ENCODE results near the gene GNRHR.

GNRHR gene

DNA sequence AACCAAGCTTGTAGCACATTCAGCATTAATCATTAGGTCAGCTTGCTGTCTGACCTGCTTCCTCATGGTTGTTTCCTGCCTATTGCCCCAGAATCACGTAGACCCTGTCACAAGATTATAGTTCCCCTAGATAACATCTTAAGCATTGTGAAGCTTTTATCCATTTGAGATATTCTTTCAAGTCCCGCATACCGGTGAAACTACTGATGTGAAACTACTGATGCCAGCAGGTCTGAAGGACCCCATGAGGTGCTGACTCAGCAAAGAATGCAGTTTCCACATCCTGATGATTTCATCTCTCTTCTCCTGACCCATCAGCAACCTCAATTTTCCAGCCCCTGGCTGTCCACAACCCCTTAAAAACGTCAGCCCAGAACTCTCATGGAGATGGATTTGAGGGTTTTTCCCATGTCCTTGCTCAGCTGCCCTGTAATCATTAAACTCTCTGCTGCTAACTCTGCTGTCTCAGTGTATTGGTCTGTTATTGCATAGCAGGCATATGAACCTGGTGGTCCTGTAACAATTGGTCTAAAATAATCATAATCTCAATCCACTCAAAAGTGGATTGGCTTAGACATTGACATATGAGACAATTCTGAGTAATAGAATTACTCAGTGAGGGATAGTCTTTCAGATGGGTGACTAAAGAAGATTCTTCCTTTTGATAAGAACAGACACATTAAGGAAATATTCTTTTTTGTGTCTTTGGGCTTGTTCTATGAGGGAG lies 26.9 kb downstream of the GNRHR start:
- H3K9ac ChIP-seq (ENCODE audit: insufficient read length, low read depth): no peak overlapping the region
- DNase-seq (ENCODE audit: low read depth, low spot score): no peak
- no peaks in the 10 kb centered on the region for H3K4me1 ChIP-seq (ENCODE audit: insufficient read depth, insufficient read length)
- peaks cover 12% of the 10 kb centered on the region for H3K9me3 ChIP-seq (ENCODE audit: insufficient read depth, low read length)
- no peaks in the 10 kb centered on the region for H3K27me3 ChIP-seq (ENCODE audit: insufficient read depth, insufficient read length)
- no peaks in the 10 kb centered on the region for H3K36me3 ChIP-seq (ENCODE audit: insufficient read depth, insufficient read length, low read length)
- H3K4me3 ChIP-seq (ENCODE audit: insufficient read length, low read depth): no peak overlapping the region
- no peak for TF ChIP-seq ZNF274 (IDR thresholded peaks at IDR 0.05; ENCODE audit: low read depth, low read length)
- TF ChIP-seq YY1 (IDR thresholded peaks at IDR 0.05; ENCODE audit: insufficient read depth, insufficient read length): no peak
- no peak for TF ChIP-seq SUZ12 (IDR thresholded peaks at IDR 0.05; ENCODE audit: extremely low read depth, insufficient read depth, insufficient read length)

DNA sequence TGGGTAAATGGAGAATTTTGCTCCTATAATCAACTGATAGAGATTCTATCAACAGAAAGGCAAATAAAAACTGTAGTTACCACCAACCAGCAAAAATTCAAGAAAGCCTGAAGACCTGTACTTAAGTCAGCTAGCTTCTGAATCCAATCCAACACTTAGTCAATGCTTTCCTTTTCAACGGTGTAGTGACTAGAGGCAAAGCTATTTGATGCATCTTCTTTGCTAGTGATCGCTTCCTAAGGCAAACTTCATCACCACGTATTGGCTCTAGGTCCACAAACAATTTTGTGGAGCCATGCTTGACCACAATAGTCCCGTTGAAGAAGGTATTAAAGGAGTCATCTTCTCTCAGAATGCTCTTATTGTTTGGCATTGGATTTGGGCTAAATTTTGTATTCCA lies 28.2 kb downstream of the GNRHR start:
- Histone ChIP-seq H3K27me3 (ENCODE audit: insufficient read depth, insufficient read length) (no peaks in the 10 kb centered on the region), H3K4me1 (ENCODE audit: insufficient read depth, insufficient read length) (no peaks in the 10 kb centered on the region), H3K9me3 (ENCODE audit: insufficient read depth, low read length) (peaks cover 12% of the 10 kb centered on the region), H3K4me3 (ENCODE audit: insufficient read length, low read depth) (no peak overlapping the region), H3K36me3 (ENCODE audit: insufficient read depth, insufficient read length, low read length) (no peaks in the 10 kb centered on the region), H3K9ac (ENCODE audit: insufficient read length, low read depth) (no peak overlapping the region)
- TF ChIP-seq SUZ12 (IDR thresholded peaks at IDR 0.05; ENCODE audit: extremely low read depth, insufficient read depth, insufficient read length): no peak
- DNase-seq (ENCODE audit: low read depth, low spot score): no peak

DNA sequence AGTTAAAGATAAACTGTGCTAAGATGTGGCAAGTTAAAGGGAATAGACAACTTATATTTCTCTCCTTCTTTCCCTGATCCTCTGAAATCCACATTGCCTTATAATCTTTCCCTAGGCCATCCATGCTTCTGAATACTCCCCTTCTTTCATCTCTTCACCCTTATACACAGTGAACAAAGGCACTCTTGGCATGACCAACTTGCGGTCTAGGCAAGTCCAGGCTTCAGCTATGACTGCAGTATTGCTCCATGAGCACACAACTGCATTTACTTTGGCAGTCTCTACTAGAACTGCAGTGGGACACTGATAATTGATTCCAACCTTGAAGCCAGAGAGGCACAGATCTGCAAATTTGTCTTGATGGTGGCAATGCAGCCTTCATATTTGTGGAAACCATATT lies 29.1 kb downstream of the GNRHR start:
- Histone ChIP-seq H3K9me3 (ENCODE audit: insufficient read depth, low read length) (peaks cover 12% of the 10 kb centered on the region), H3K27me3 (ENCODE audit: insufficient read depth, insufficient read length) (no peaks in the 10 kb centered on the region), H3K36me3 (ENCODE audit: insufficient read depth, insufficient read length, low read length) (peaks cover 3% of the 10 kb centered on the region), H3K4me3 (ENCODE audit: insufficient read length, low read depth) (no peak overlapping the region), H3K4me1 (ENCODE audit: insufficient read depth, insufficient read length) (no peaks in the 10 kb centered on the region), H3K9ac (ENCODE audit: insufficient read length, low read depth) (no peak overlapping the region)
- no peak for DNase-seq (ENCODE audit: low read depth, low spot score)
- no peak for TF ChIP-seq SUZ12 (IDR thresholded peaks at IDR 0.05; ENCODE audit: extremely low read depth, insufficient read depth, insufficient read length)
- no peak for TF ChIP-seq YY1 (IDR thresholded peaks at IDR 0.05; ENCODE audit: insufficient read depth, insufficient read length)
- no peak for TF ChIP-seq ZNF274 (IDR thresholded peaks at IDR 0.05; ENCODE audit: low read depth, low read length)

DNA sequence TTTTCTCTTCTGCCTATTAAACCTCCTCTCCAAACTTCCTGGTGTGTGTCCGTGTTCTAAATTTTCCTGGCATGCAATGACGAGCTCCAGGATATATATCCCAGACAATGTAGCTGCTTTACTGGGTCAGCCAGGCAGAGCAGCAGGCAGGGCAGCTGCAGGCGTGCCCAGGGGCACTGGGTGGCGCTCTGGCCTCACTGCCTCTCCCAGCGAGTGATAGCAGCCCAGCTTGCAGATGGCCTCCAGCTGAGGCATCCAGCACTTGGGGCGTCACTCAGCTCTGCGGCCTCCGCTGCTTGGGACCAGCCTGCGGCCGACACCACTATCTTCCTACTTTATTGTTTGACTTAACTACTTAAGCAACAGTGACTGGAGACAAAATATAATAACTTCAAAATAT lies 30.2 kb downstream of the GNRHR start:
- H3K9ac ChIP-seq (ENCODE audit: insufficient read length, low read depth): no peak overlapping the region
- no peaks in the 10 kb centered on the region for H3K27me3 ChIP-seq (ENCODE audit: insufficient read depth, insufficient read length)
- no peak overlapping the region for H3K4me3 ChIP-seq (ENCODE audit: insufficient read length, low read depth)
- peaks cover 6% of the 10 kb centered on the region for H3K36me3 ChIP-seq (ENCODE audit: insufficient read depth, insufficient read length, low read length)
- no peak for TF ChIP-seq ZNF274 (IDR thresholded peaks at IDR 0.05; ENCODE audit: low read depth, low read length)
- H3K4me1 ChIP-seq (ENCODE audit: insufficient read depth, insufficient read length): no peaks in the 10 kb centered on the region
- DNase-seq (ENCODE audit: low read depth, low spot score): no peak
- peaks cover 12% of the 10 kb centered on the region for H3K9me3 ChIP-seq (ENCODE audit: insufficient read depth, low read length)

DNA sequence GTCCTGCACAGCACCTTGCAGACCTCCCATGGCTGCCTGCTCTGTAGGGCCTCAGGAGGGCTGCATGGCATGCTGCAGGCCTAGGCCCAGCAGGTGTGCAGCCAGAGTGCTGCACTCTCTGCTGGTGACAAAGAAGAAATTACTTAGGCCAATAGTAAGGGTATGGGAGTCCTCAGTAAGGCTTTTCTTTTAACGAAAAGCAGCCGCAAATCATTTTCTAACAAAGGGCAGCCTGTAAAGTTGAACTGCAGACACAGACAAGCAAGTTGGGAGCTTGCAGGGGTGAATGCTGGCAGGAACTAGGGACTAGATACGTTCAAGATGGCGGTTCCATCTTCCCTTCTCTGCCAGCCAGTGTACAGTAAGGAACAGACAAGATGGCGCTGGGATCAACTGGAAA lies 30.8 kb downstream of the GNRHR start:
- peaks cover 6% of the 10 kb centered on the region for H3K36me3 ChIP-seq (ENCODE audit: insufficient read depth, insufficient read length, low read length)
- H3K9ac ChIP-seq (ENCODE audit: insufficient read length, low read depth): no peak overlapping the region
- TF ChIP-seq ZNF274 (IDR thresholded peaks at IDR 0.05; ENCODE audit: low read depth, low read length): no peak
- no peak for TF ChIP-seq YY1 (IDR thresholded peaks at IDR 0.05; ENCODE audit: insufficient read depth, insufficient read length)
- no peak for TF ChIP-seq SUZ12 (IDR thresholded peaks at IDR 0.05; ENCODE audit: extremely low read depth, insufficient read depth, insufficient read length)
- H3K4me3 ChIP-seq (ENCODE audit: insufficient read length, low read depth): no peak overlapping the region
- no peak for DNase-seq (ENCODE audit: low read depth, low spot score)
- H3K4me1 ChIP-seq (ENCODE audit: insufficient read depth, insufficient read length): no peaks in the 10 kb centered on the region
- no peaks in the 10 kb centered on the region for H3K27me3 ChIP-seq (ENCODE audit: insufficient read depth, insufficient read length)
- peaks cover 12% of the 10 kb centered on the region for H3K9me3 ChIP-seq (ENCODE audit: insufficient read depth, low read length)

DNA sequence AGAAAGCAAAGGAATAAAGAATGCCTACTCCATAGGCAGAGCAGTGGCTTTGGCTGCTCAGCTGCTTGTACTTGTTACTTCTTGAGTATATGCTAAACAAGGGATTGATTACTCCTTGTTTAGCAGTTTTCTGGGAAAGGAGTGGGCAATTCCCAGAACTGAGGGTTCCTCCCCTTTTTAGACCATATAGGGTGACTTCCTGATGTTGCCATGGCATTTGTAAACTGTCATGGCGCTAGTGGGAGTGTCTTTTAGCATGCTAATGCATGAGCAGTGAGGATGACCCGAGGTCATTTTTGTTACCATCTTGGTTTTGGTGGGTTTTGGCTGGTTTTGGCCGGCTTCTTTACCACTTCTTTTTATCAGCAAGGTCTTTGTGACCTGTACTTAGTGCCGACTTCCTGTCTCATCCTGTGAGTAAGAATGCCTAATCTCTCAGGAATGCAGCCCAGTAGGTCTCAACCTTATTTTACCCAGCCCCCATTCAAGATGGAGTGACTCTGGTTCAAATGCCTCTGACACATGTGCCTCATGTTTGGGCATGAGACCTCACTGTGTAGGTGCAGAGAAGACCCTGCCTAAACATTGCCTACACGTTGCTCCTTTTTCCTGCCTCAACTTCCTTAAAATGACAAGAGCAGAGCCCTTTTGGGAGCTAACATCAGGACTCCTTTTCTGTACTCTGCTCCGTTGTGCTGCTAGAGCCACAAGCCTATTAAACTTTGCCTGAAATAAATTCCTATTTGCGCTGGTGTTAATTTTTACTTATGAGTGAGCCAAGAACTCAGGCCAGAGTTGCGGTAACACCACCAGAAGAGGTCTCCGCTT lies 32.2 kb downstream of the GNRHR start:
- Histone ChIP-seq H3K4me3 (ENCODE audit: insufficient read length, low read depth) (no peak overlapping the region), H3K36me3 (ENCODE audit: insufficient read depth, insufficient read length, low read length) (peaks cover 13% of the 10 kb centered on the region), H3K9ac (ENCODE audit: insufficient read length, low read depth) (no peak overlapping the region), H3K4me1 (ENCODE audit: insufficient read depth, insufficient read length) (no peaks in the 10 kb centered on the region), H3K27me3 (ENCODE audit: insufficient read depth, insufficient read length) (no peaks in the 10 kb centered on the region), H3K9me3 (ENCODE audit: insufficient read depth, low read length) (peaks cover 1% of the 10 kb centered on the region; the same call in 1 of the 2 replicates)
- TF ChIP-seq ZNF274 (IDR thresholded peaks at IDR 0.05; ENCODE audit: low read depth, low read length) (no peak), SUZ12 (IDR thresholded peaks at IDR 0.05; ENCODE audit: extremely low read depth, insufficient read depth, insufficient read length) (no peak), YY1 (IDR thresholded peaks at IDR 0.05; ENCODE audit: insufficient read depth, insufficient read length) (no peak)
- no peak for DNase-seq (ENCODE audit: low read depth, low spot score)

DNA sequence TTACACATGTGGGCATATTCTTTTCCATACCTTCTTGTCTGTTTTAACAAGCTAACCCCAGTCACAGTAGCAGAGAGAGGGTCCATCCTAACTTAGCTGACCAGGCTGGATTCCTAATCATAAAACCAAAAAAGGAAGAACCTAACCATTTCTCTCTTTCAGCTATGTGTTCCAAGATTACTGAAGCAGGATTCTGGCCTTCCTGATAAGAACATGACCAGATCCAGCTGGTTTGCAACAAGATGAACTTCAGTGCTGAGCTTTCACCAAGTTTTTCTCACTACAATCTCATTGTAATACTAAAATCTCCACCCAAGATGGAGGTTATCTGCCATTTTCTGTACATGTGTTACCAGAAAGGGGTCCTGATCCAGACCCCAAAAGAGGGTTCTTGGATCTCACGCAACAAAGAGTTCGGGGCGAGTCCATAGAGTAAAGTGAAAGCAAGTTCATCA lies 32.8 kb downstream of the GNRHR start:
- Histone ChIP-seq H3K9me3 (ENCODE audit: insufficient read depth, low read length) (no peaks in the 10 kb centered on the region), H3K36me3 (ENCODE audit: insufficient read depth, insufficient read length, low read length) (peaks cover 19% of the 10 kb centered on the region), H3K4me3 (ENCODE audit: insufficient read length, low read depth) (no peak overlapping the region), H3K27me3 (ENCODE audit: insufficient read depth, insufficient read length) (no peaks in the 10 kb centered on the region), H3K4me1 (ENCODE audit: insufficient read depth, insufficient read length) (no peaks in the 10 kb centered on the region), H3K9ac (ENCODE audit: insufficient read length, low read depth) (no peak overlapping the region)
- no peak for DNase-seq (ENCODE audit: low read depth, low spot score)
- TF ChIP-seq YY1 (IDR thresholded peaks at IDR 0.05; ENCODE audit: insufficient read depth, insufficient read length) (no peak), SUZ12 (IDR thresholded peaks at IDR 0.05; ENCODE audit: extremely low read depth, insufficient read depth, insufficient read length) (no peak), ZNF274 (IDR thresholded peaks at IDR 0.05; ENCODE audit: low read depth, low read length) (no peak)
